GDM1 (cell line): ENCODE results near the gene P2RX7.

Source experiments
- DNase-seq: peaks from one replicate; lab custom pipeline; 2025; lab: John Stamatoyannopoulos, UW

The P2RX7 gene

GRCh38 chr12:121229826-121230537 is 97.3 kb downstream of the P2RX7 start:
- peak; percentile 10 for DNase-seq

GRCh38 chr12:121230538-121230907 is 97.8 kb downstream of the P2RX7 start:
- DNase-seq: no peak

GRCh38 chr12:121232163-121232562 is 99.5 kb downstream of the P2RX7 start:
- no peak for DNase-seq

DNA sequence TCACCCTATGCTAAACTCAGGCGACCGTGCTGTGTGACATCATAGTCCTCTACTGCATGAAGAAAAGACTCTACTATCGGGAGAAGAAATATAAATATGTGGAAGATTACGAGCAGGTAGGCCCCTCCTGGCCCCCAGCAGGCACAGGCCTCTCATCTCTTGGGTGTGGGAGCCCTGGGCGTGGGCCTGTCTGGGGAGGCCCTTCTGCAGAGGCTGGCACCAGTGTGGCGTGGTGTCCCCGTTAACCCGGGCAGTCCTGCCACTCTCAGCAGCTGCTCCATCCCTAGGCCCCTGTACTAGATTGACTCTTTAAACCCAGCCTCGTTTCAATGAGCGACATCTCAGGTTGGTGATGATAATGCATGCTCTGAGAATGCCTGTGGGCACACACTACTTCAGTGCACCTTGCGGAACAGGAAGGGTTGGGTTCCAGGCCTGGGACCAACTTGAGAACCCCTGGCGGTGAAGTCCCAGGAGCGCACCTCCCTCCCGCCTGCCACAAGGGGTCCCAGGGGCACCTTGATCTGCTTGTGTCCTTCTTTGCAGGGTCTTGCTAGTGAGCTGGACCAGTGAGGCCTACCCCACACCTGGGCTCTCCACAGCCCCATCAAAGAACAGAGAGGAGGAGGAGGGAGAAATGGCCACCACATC is 100.4 kb downstream of the P2RX7 start:
- DNase-seq: no peak

DNA sequence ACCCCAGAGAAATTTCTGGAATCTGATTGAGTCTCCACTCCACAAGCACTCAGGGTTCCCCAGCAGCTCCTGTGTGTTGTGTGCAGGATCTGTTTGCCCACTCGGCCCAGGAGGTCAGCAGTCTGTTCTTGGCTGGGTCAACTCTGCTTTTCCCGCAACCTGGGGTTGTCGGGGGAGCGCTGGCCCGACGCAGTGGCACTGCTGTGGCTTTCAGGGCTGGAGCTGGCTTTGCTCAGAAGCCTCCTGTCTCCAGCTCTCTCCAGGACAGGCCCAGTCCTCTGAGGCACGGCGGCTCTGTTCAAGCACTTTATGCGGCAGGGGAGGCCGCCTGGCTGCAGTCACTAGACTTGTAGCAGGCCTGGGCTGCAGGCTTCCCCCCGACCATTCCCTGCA is 100.9 kb downstream of the P2RX7 start:
- no peak for DNase-seq

DNA sequence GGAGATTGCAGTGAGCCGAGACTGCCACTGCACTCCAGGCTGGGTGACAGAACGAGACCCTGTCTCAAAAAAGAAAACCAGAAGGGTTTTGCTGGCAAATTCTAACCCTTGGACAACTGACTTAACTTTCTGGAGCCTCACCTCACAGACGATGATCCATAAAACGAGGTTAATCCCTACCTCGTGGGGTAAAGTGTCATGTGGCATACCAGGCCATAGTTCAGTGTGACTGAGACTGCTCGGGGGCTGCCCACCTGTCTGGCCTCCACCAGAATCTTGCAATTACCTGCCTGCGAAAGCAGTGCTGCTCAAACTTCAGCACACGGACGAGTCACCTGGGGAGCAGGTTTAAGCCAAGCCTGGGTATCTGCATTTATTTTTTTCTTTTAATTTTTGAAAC is 104.1 kb downstream of the P2RX7 start:
- no peak for DNase-seq

- DNase-seq: no peak
Measured at GRCh38 chr12:121237415-121237814, 104.7 kb downstream of the P2RX7 start.
